GM12878 (cell line): ENCODE results near the gene CACNA1B. TPM values are rescaled to one million over a fixed set of nuclear protein-coding genes. Genes with fewer than 3 reads are reported as not detected.

ENCODE experiments used
- ATAC-seq: fragments of 200-7000 bp; cut with Tn5 transposase; 3 replicates; pipeline ENCODE4 v1.9.1; 2020; ENCODE audit warnings: mild to moderate bottlenecking, moderate library complexity
- BruUV-seq: library from RNA; stranded (reverse); fragments of 400-500 nt; replicated peaks from 2 replicates; lab custom pipeline; 2021; lab: Mats Ljungman, UMichigan
- CTCF ChIA-PET: fragments of 300-600 bp; sonication (Branson Sonifier 250); formaldehyde crosslinking; extraction: SDS; loops from one replicate; lab custom pipeline; 2021; ENCODE audit warnings: inconsistent platforms; lab: Yijun Ruan, JAX
- POLR2A ChIA-PET: fragments of 350-600 bp; formaldehyde crosslinking; extraction: SDS; loops from one replicate; lab custom pipeline; 2021; ENCODE audit warnings: inconsistent platforms; lab: Charles Lee
- RAD21 ChIA-PET: fragments of 300-600 bp; sonication (Branson Sonifier 250); formaldehyde crosslinking; loops from one replicate; lab custom pipeline; 2023; ENCODE audit warnings: antibody characterized with exemption; ENCODE audit not compliant: unreplicated experiment; lab: Charles Lee
- SMC1A ChIA-PET: fragments of 300-600 bp; sonication (Branson Sonifier 250); formaldehyde crosslinking; loops from one replicate; lab custom pipeline; 2023; ENCODE audit not compliant: unreplicated experiment, uncharacterized antibody; lab: Charles Lee
- DNase-seq: peaks from one replicate; pipeline ENCODE4 v3.0.0-alpha.2; 2011; ENCODE audit warnings: low read depth, low spot score
- FAIRE-seq: peaks from 3 replicates; lab custom pipeline; 2011; peaks lifted over from hg19 to GRCh38; lab: Jason Lieb, UNC
- H2AFZ ChIP-seq: 2 replicates; pipeline ENCODE4 v1.6.0; 2011; ENCODE audit warnings: low read depth, low read length, control low read depth; ENCODE audit not compliant: control insufficient read depth
- H3K27ac ChIP-seq: 2 replicates; pipeline ENCODE4 v1.5.1; 2011; ENCODE audit warnings: control low read depth; ENCODE audit not compliant: control insufficient read depth, insufficient read depth
- H3K27me3 ChIP-seq, 2 experiments: replicated peaks in 1 of 2; 2 replicates each; pipeline versions ENCODE4 v1.6.0 to v1.6.1; 2011; ENCODE audit warnings: low read length in 1 of 2; ENCODE audit not compliant: control insufficient read depth in 2 of 2, insufficient read depth in 2 of 2
- H3K36me3 ChIP-seq, 2 experiments: 2 replicates each; pipeline ENCODE4 v1.5.1; 2011; ENCODE audit warnings: low read length in 1 of 2; ENCODE audit not compliant: control insufficient read depth in 2 of 2, insufficient read depth in 2 of 2
- H3K4me1 ChIP-seq: 2 replicates; pipeline ENCODE4 v1.6.1; 2011; ENCODE audit warnings: mild to moderate bottlenecking, low read length, moderate library complexity, mixed read lengths; ENCODE audit not compliant: control insufficient read depth, insufficient read depth
- H3K4me2 ChIP-seq: 2 replicates; pipeline ENCODE4 v1.6.0; 2011; ENCODE audit warnings: control low read depth; ENCODE audit not compliant: control insufficient read depth, insufficient read depth
- H3K4me3 ChIP-seq: fragments of 200-600 bp; sonication (generic); 2 replicates; pipeline ENCODE4 v1.5.1; 2016
- H3K79me2 ChIP-seq: 2 replicates; pipeline ENCODE4 v1.6.0; 2011; ENCODE audit warnings: low read length; ENCODE audit not compliant: control insufficient read depth, insufficient read depth
- H3K9ac ChIP-seq: 2 replicates; pipeline ENCODE4 v1.8.0; 2011; ENCODE audit warnings: low read length, control low read depth, mixed read lengths; ENCODE audit not compliant: control insufficient read depth, insufficient read depth
- H3K9me3 ChIP-seq: replicated peaks from 3 replicates; pipeline ENCODE4 v1.5.1; 2011; ENCODE audit warnings: mild to moderate bottlenecking, low read length; ENCODE audit not compliant: control insufficient read depth, insufficient read depth
- H4K20me1 ChIP-seq: 2 replicates; pipeline ENCODE4 v1.6.0; 2011; ENCODE audit not compliant: control insufficient read depth, insufficient read depth
- BACH1 ChIP-seq: fragments of 450-650 bp; IDR thresholded peaks from 2 replicates; pipeline ENCODE4 v1.6.1; 2017; ENCODE audit warnings: mild to moderate bottlenecking, borderline replicate concordance
- CEBPB ChIP-seq, 2 experiments: fragments of 150-350 bp in 1 of 2; IDR thresholded peaks; 2 replicates each; pipeline ENCODE4 v1.6.1; 2012 to 2014; ENCODE audit warnings: low read depth in 2 of 2, low read length in 2 of 2, borderline replicate concordance in 1 of 2, inconsistent platforms in 1 of 2
- CREB1 ChIP-seq: IDR thresholded peaks from 2 replicates; pipeline ENCODE4 v1.6.1; 2012; ENCODE audit warnings: low read depth, mild to moderate bottlenecking, inconsistent platforms
- ETV6 ChIP-seq, 2 experiments: fragments of 450-650 bp in 1 of 2; IDR thresholded peaks in 1 of 2; conservative IDR thresholded peaks in 1 of 2; 2 replicates each; pipeline ENCODE4 v1.6.1; 2014; ENCODE audit warnings: antibody characterized with exemption in 1 of 2, borderline replicate concordance in 1 of 2, low read depth in 1 of 2, mild to moderate bottlenecking in 1 of 2, moderate library complexity in 1 of 2
- IKZF1 ChIP-seq: fragments of 450-650 bp; conservative IDR thresholded peaks from 2 replicates; pipeline ENCODE4 v1.6.1; 2017; ENCODE audit warnings: antibody characterized with exemption, mild to moderate bottlenecking
- TCF3 ChIP-seq: IDR thresholded peaks from 2 replicates; pipeline ENCODE4 v1.6.1; 2012; ENCODE audit warnings: low read depth, mild to moderate bottlenecking, low read length, borderline replicate concordance; ENCODE audit not compliant: insufficient read depth
- ZNF24 ChIP-seq: fragments of 450-650 bp; IDR thresholded peaks from 2 replicates; pipeline ENCODE4 v1.6.1; 2017; ENCODE audit warnings: antibody characterized with exemption, mild to moderate bottlenecking
- WGBS: methylation state at CpG from one replicate; pipeline ENCODE4 v1.1.6; 2016; ENCODE audit warnings: low lambda C conversion rate; ENCODE audit not compliant: insufficient replicate concordance, insufficient coverage; ENCODE audit errors: missing lambda C conversion rate; 5-methylcytosine and 5-hydroxymethylcytosine counted together
- in situ Hi-C: fragments of 300-500 bp; cut with MboI; formaldehyde crosslinking; loops from 9 replicates; pipeline ENCODE4 v1.14.3; 2018; ENCODE audit warnings: mixed read lengths
- intact Hi-C: fragments of 100-400 bp; cut with micrococcal nuclease; formaldehyde crosslinking; loops from one replicate; pipeline ENCODE4 v1.14.2; 2022; ENCODE audit not compliant: unreplicated experiment
- polyA plus RNA-seq, 11 experiments: library from polyadenylated mRNA; depleted of rRNA in 4 of 11; unstranded in 6 of 11; stranded (reverse) in 5 of 11; fragments of >200 nt; fragmentation: Nextera tagmentation in 4 of 11; fragmentation: Illumina TruSeq in 1 of 11; extraction: Ambion mirVana in 4 of 11; extraction: Trizol in 1 of 11; gene quantifications; 1 replicate in 1 of 11; 2 replicates in 10 of 11; pipeline versions ENCODE4 v1.2.1 to v1.2.3, GENCODE V29; 2011 to 2016; ENCODE audit warnings: inconsistent platforms in 2 of 11, missing spikeins in 2 of 11, low read depth in 1 of 11
- total RNA-seq, 4 experiments: library from RNA; depleted of rRNA in 3 of 4; stranded (reverse); fragments of >200 nt in 3 of 4; fragmentation: Illumina TruSeq in 1 of 4; extraction: Trizol in 1 of 4; gene quantifications; 2 replicates each; pipeline versions ENCODE4 v1.2.1 to v1.2.3, GENCODE V29; 2013 to 2021
- TF ChIP-seq, protein P1 (sequence below): IDR thresholded peaks from 2 replicates; pipeline ENCODE4 v1.6.1; 2011; ENCODE audit warnings: low read depth, low read length, improper control_type of control experiment, borderline replicate concordance
- TF ChIP-seq, protein P2 (sequence below): fragments of 450-650 bp; IDR thresholded peaks from 2 replicates; pipeline ENCODE4 v1.6.1; 2017; ENCODE audit warnings: mild to moderate bottlenecking, moderate library complexity
- TF ChIP-seq, protein P3 (sequence below): fragments of 450-650 bp; formaldehyde crosslinking; IDR thresholded peaks from 2 replicates; pipeline ENCODE4 v1.4.0; 2020; ENCODE audit warnings: mild to moderate bottlenecking, moderate library complexity

CACNA1B gene
- total and polyA plus RNA-seq, 10 of the 15 experiments (the other 5 are each of a cell fraction or from before 2014, with no cell fraction given) = 0.01 to 0.03 (median 0.01) TPM; not detected in 7

DNA sequence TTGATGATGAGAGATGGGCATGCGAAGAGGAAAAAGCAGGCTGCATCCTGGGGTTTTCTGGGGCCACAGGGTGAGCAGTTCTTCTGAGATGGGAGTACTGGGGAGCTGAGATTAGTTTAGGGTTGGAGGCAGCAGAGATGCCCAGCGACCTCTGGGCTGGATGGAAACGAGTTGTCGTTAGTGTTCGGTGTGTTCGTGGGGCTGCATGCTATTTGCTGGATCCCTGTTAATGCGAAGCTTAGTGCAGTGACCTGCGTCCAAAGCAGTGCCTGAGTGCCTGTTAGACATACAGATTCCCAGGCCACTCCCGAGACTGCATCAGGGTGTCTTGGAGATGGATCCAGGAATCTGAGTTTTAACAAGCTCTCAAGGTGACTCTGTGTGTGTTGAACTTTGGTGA is 201.3 kb downstream of the CACNA1B start (continued):
- TF ChIP-seq, protein P1, sequence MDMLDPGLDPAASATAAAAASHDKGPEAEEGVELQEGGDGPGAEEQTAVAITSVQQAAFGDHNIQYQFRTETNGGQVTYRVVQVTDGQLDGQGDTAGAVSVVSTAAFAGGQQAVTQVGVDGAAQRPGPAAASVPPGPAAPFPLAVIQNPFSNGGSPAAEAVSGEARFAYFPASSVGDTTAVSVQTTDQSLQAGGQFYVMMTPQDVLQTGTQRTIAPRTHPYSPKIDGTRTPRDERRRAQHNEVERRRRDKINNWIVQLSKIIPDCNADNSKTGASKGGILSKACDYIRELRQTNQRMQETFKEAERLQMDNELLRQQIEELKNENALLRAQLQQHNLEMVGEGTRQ = no peak
- TF ChIP-seq IKZF1 = no peak
- no peak for TF ChIP-seq TCF3
- TF ChIP-seq CREB1 = no peak
- no peak for TF ChIP-seq ZNF24

DNA sequence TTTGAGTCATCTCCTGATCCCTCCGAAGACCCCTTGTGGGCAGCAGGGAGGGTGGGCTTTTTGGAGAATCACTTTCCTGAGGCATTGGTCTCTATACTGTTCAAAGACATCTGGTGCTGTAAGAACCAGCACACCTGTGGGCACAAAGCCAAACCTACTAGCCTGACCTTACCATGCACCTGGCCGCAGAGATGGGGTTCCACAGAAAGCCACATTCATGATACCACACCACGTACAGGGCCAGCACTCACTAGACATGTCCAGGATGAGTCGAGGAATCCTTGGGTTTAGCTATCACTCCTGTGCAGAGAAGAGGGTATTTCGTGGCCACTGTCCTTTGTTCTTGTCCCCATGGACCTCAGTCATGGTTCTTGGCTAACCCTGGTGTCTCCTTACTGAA is 203.4 kb downstream of the CACNA1B start:
- DNase-seq = no peak
- Histone ChIP-seq H3K9ac (no peak overlapping the region), H3K79me2 (no peaks in the 10 kb centered on the region), H4K20me1 (no peaks in the 10 kb centered on the region), H2AFZ (no peak overlapping the region), H3K27me3 (no peaks in the 10 kb centered on the region), H3K27ac (no peak overlapping the region), H3K4me3 (no peak overlapping the region), H3K4me1 (no peaks in the 10 kb centered on the region), H3K36me3 (no peaks in the 10 kb centered on the region), H3K4me2 (no peak overlapping the region), H3K9me3 (no peaks in the 10 kb centered on the region; the same call in 2 of the 3 replicates)
- no TSS peak for BruUV-seq
- WGBS = 14% methylated on average over 5 of the region's 5 CpGs
- intact Hi-C loops (no loop called here), in situ Hi-C loops (no loop called here)
- RAD21 ChIA-PET = no interaction called here
- FAIRE-seq = no peak
- SMC1A ChIA-PET = no interaction called here
- CTCF ChIA-PET = no interaction called here
- POLR2A ChIA-PET = no interaction called here
- no peak for ATAC-seq
- no peak for TF ChIP-seq BACH1
- TF ChIP-seq, protein P2, sequence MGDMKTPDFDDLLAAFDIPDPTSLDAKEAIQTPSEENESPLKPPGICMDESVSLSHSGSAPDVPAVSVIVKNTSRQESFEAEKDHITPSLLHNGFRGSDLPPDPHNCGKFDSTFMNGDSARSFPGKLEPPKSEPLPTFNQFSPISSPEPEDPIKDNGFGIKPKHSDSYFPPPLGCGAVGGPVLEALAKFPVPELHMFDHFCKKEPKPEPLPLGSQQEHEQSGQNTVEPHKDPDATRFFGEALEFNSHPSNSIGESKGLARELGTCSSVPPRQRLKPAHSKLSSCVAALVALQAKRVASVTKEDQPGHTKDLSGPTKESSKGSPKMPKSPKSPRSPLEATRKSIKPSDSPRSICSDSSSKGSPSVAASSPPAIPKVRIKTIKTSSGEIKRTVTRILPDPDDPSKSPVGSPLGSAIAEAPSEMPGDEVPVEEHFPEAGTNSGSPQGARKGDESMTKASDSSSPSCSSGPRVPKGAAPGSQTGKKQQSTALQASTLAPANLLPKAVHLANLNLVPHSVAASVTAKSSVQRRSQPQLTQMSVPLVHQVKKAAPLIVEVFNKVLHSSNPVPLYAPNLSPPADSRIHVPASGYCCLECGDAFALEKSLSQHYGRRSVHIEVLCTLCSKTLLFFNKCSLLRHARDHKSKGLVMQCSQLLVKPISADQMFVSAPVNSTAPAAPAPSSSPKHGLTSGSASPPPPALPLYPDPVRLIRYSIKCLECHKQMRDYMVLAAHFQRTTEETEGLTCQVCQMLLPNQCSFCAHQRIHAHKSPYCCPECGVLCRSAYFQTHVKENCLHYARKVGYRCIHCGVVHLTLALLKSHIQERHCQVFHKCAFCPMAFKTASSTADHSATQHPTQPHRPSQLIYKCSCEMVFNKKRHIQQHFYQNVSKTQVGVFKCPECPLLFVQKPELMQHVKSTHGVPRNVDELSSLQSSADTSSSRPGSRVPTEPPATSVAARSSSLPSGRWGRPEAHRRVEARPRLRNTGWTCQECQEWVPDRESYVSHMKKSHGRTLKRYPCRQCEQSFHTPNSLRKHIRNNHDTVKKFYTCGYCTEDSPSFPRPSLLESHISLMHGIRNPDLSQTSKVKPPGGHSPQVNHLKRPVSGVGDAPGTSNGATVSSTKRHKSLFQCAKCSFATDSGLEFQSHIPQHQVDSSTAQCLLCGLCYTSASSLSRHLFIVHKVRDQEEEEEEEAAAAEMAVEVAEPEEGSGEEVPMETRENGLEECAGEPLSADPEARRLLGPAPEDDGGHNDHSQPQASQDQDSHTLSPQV = no peak
- TF ChIP-seq ETV6 (conservative IDR thresholded peaks at IDR 0.05 in 1 of 2, IDR thresholded peaks at IDR 0.05 in 1 of 2; ENCODE audit: borderline replicate concordance in 1 of 2, low read depth in 1 of 2) = no peak
- TF ChIP-seq CEBPB (IDR thresholded peaks at IDR 0.05; ENCODE audit: borderline replicate concordance in 1 of 2, low read depth in 2 of 2, low read length in 2 of 2) = no peak
- TF ChIP-seq, protein P3, sequence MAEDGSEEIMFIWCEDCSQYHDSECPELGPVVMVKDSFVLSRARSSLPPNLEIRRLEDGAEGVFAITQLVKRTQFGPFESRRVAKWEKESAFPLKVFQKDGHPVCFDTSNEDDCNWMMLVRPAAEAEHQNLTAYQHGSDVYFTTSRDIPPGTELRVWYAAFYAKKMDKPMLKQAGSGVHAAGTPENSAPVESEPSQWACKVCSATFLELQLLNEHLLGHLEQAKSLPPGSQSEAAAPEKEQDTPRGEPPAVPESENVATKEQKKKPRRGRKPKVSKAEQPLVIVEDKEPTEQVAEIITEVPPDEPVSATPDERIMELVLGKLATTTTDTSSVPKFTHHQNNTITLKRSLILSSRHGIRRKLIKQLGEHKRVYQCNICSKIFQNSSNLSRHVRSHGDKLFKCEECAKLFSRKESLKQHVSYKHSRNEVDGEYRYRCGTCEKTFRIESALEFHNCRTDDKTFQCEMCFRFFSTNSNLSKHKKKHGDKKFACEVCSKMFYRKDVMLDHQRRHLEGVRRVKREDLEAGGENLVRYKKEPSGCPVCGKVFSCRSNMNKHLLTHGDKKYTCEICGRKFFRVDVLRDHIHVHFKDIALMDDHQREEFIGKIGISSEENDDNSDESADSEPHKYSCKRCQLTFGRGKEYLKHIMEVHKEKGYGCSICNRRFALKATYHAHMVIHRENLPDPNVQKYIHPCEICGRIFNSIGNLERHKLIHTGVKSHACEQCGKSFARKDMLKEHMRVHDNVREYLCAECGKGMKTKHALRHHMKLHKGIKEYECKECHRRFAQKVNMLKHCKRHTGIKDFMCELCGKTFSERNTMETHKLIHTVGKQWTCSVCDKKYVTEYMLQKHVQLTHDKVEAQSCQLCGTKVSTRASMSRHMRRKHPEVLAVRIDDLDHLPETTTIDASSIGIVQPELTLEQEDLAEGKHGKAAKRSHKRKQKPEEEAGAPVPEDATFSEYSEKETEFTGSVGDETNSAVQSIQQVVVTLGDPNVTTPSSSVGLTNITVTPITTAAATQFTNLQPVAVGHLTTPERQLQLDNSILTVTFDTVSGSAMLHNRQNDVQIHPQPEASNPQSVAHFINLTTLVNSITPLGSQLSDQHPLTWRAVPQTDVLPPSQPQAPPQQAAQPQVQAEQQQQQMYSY (CRISPR knock-in tag) = no peak
